K562 (cell line): Measurements from ENCODE around the gene SLC16A2. TPM values are rescaled to one million over a fixed set of nuclear protein-coding genes. Genes with fewer than 3 reads are reported as not detected.

Source experiments
- ATAC-seq: fragments of 200-7000 bp; cut with Tn5 transposase; 3 replicates; pipeline ENCODE4 v1.9.1; 2020; ENCODE audit warnings: moderate library complexity
- BruUV-seq: library from RNA; stranded (reverse); fragments of 400-500 nt; replicated peaks from 2 replicates; lab custom pipeline; 2021; lab: Mats Ljungman, UMichigan
- CTCF ChIA-PET: fragments of 300-600 bp; formaldehyde crosslinking; extraction: SDS; loops from one replicate; lab custom pipeline; 2021; ENCODE audit warnings: low intra/inter-chr PET ratio; lab: Yijun Ruan, JAX
- POLR2A ChIA-PET: fragments of 300-600, 350-650 bp; sonication (Branson Sonifier 250); formaldehyde crosslinking; extraction: SDS; loops from one replicate; lab custom pipeline; 2021; ENCODE audit warnings: antibody characterized with exemption, inconsistent platforms; lab: Yijun Ruan, JAX
- DNase-seq, 4 experiments: peaks; one replicate each; pipeline versions ENCODE4 v3.0.0 to v3.0.0-alpha.2; 2011 to 2018; ENCODE audit warnings: low spot score in 3 of 4, mixed read lengths in 3 of 4; ENCODE audit errors: extremely low read depth in 1 of 4
- FAIRE-seq: peaks from 2 replicates; lab custom pipeline; 2011; peaks lifted over from hg19 to GRCh38; lab: Jason Lieb, UNC
- H2AFZ ChIP-seq: 2 replicates; pipeline ENCODE4 v1.6.0; 2011; ENCODE audit warnings: low read depth, low read length, control low read depth, inconsistent platforms
- H3K27ac ChIP-seq: fragments of 200-600 bp; 3 replicates; pipeline ENCODE4 v1.8.0; 2011; ENCODE audit warnings: low read depth, mild to moderate bottlenecking, control low read depth, inconsistent platforms, low read length, moderate library complexity, mixed read lengths; ENCODE audit errors: extremely low read depth
- H3K27me3 ChIP-seq, 2 experiments: fragments of 300-600 bp in 1 of 2; 2 replicates in 1 of 2; 3 replicates in 1 of 2; pipeline versions ENCODE4 v1.6.0 to v1.8.0; 2011; ENCODE audit warnings: inconsistent platforms in 2 of 2, low read length in 2 of 2, mild to moderate bottlenecking in 1 of 2, mixed read lengths in 1 of 2, moderate library complexity in 1 of 2; ENCODE audit not compliant: control insufficient read depth in 2 of 2, insufficient read depth in 2 of 2
- H3K36me3 ChIP-seq: fragments of 300-600 bp; 3 replicates; pipeline ENCODE4 v1.8.0; 2011; ENCODE audit warnings: mild to moderate bottlenecking, low read length, inconsistent platforms; ENCODE audit not compliant: control insufficient read depth, insufficient read depth
- H3K4me1 ChIP-seq, 2 experiments: fragments of 200-600 bp in 1 of 2; replicated peaks in 1 of 2; 2 replicates in 1 of 2; 3 replicates in 1 of 2; pipeline versions ENCODE4 v1.5.1 to v1.8.0; 2011; ENCODE audit warnings: inconsistent platforms in 2 of 2, low read length in 2 of 2, mild to moderate bottlenecking in 1 of 2, mixed read lengths in 1 of 2, moderate library complexity in 1 of 2; ENCODE audit not compliant: control insufficient read depth in 2 of 2, insufficient read depth in 2 of 2
- H3K4me2 ChIP-seq: 2 replicates; pipeline ENCODE4 v1.6.1; 2011; ENCODE audit warnings: low read length, control low read depth, inconsistent platforms, mixed read lengths; ENCODE audit not compliant: insufficient read depth
- H3K4me3 ChIP-seq: fragments of 200-600 bp; sonication (generic), shearing (Covaris generic); 2 replicates; pipeline ENCODE4 v1.5.1; 2016; ENCODE audit warnings: control low read depth, inconsistent platforms
- H3K79me2 ChIP-seq: fragments of 200-600 bp; 3 replicates; pipeline ENCODE4 v1.8.0; 2011; ENCODE audit warnings: low read length, inconsistent platforms; ENCODE audit not compliant: control insufficient read depth, insufficient read depth
- H3K9ac ChIP-seq, 2 experiments: 2 replicates each; pipeline versions ENCODE4 v1.6.0 to v1.6.1; 2011; ENCODE audit warnings: low read depth in 2 of 2, low read length in 2 of 2, control low read depth in 1 of 2, inconsistent platforms in 1 of 2, mild to moderate bottlenecking in 1 of 2, mixed read lengths in 1 of 2; ENCODE audit not compliant: insufficient read depth in 1 of 2
- H3K9me1 ChIP-seq: one replicate; pipeline ENCODE4 v1.6.0; 2011; ENCODE audit warnings: inconsistent platforms, mild to moderate bottlenecking, low read length, moderate library complexity; ENCODE audit not compliant: control insufficient read depth, insufficient read depth
- H3K9me3 ChIP-seq: replicated peaks from 2 replicates; pipeline ENCODE4 v1.5.1; 2011; ENCODE audit warnings: low read depth, low read length, inconsistent platforms; ENCODE audit not compliant: control insufficient read depth, insufficient read depth
- H4K20me1 ChIP-seq: replicated peaks from 2 replicates; pipeline ENCODE4 v1.6.1; 2011; ENCODE audit warnings: low read length, inconsistent platforms, mixed read lengths; ENCODE audit not compliant: control insufficient read depth, insufficient read depth
- ARID3B ChIP-seq: fragments of 250-450 bp; sonication (Bioruptor Pico); IDR thresholded peaks from 2 replicates; pipeline ENCODE4 v1.4.0; 2020; ENCODE audit warnings: borderline replicate concordance
- HCFC1 ChIP-seq: IDR thresholded peaks from 2 replicates; pipeline ENCODE4 v1.6.1; 2012; ENCODE audit warnings: low read depth, low read length, improper control_type of control experiment
- KAT7 ChIP-seq: sonication (generic); formaldehyde crosslinking; IDR thresholded peaks from 2 replicates; pipeline ENCODE4 v1.8.0; 2022; ENCODE audit warnings: missing genetic modification reagents, mild to moderate bottlenecking, borderline replicate concordance
- MTF1 ChIP-seq: fragments of 250-450 bp; sonication (Bioruptor Pico); IDR thresholded peaks from 2 replicates; pipeline ENCODE4 v1.9.0; 2021; ENCODE audit warnings: moderate library complexity, mild to moderate bottlenecking, inconsistent platforms, borderline replicate concordance
- MYNN ChIP-seq, 2 experiments: sonication (generic); formaldehyde crosslinking in 1 of 2; IDR thresholded peaks; 2 replicates each; pipeline versions ENCODE4 v1.5.0 to v1.6.1; 2016 to 2020; ENCODE audit warnings: antibody characterized with exemption in 1 of 2, missing genetic modification reagents in 1 of 2
- NONO ChIP-seq, 2 experiments: fragments of 200-400 bp in 1 of 2; fragments of 450-650 bp in 1 of 2; formaldehyde crosslinking in 1 of 2; IDR thresholded peaks; 2 replicates each; pipeline ENCODE4 v1.6.1; 2017; ENCODE audit warnings: low read depth in 2 of 2, mild to moderate bottlenecking in 2 of 2, moderate library complexity in 2 of 2, low read length in 1 of 2
- RHOXF2B ChIP-seq: fragments of 250-450 bp; sonication (Bioruptor Pico); conservative IDR thresholded peaks from 2 replicates; pipeline ENCODE4 v1.5.1; 2021
- SLC30A9 ChIP-seq: fragments of 250-450 bp; sonication (Bioruptor Pico); IDR thresholded peaks from 2 replicates; pipeline ENCODE4 v1.8.0; 2022; ENCODE audit warnings: mild to moderate bottlenecking, moderate library complexity
- SMAD2 ChIP-seq: fragments of 150-350 bp; IDR thresholded peaks from 2 replicates; pipeline ENCODE4 v1.6.1; 2014; ENCODE audit warnings: low read depth, mild to moderate bottlenecking, low read length
- TSHZ1 ChIP-seq: fragments of 250-450 bp; sonication (Bioruptor Pico); IDR thresholded peaks from 2 replicates; pipeline ENCODE4 v1.4.0; 2020; ENCODE audit warnings: mild to moderate bottlenecking, moderate library complexity
- ZFP91 ChIP-seq: sonication (generic); formaldehyde crosslinking; IDR thresholded peaks from 2 replicates; pipeline ENCODE4 v1.8.0; 2022; ENCODE audit warnings: mild to moderate bottlenecking, missing genetic modification reagents
- ZNF707 ChIP-seq: fragments of 250-450 bp; sonication (Bioruptor Pico); conservative IDR thresholded peaks from 2 replicates; pipeline ENCODE4 v1.8.0; 2022; ENCODE audit warnings: inconsistent platforms, mild to moderate bottlenecking, moderate library complexity
- WGBS: fragments of 100-300 bp; shearing (Covaris generic); methylation state at CpG from one replicate; pipeline ENCODE4 v1.1.6; 2016; ENCODE audit warnings: low coverage, mixed read lengths; ENCODE audit not compliant: insufficient coverage; ENCODE audit errors: missing lambda C conversion rate; 5-methylcytosine and 5-hydroxymethylcytosine counted together
- in situ Hi-C: fragments of 300-500 bp; cut with MboI; formaldehyde crosslinking; loops from 4 replicates; pipeline ENCODE4 v1.15.0; 2018; ENCODE audit warnings: inconsistent platforms, mixed read lengths
- intact Hi-C: fragments of 100-400 bp; cut with micrococcal nuclease; formaldehyde crosslinking; loops from 2 replicates; pipeline ENCODE4 v1.14.2; 2022
- polyA plus RNA-seq, 8 experiments: library from polyadenylated mRNA; depleted of rRNA in 4 of 8; stranded (reverse) in 5 of 8; unstranded in 3 of 8; fragments of >200 nt; fragmentation: Nextera tagmentation in 2 of 8; fragmentation: Illumina TruSeq in 1 of 8; extraction: Ambion mirVana in 2 of 8; extraction: Trizol in 1 of 8; gene quantifications; 2 replicates each; pipeline versions ENCODE4 v1.2.1 to v1.2.3, GENCODE V29; 2011 to 2014; ENCODE audit warnings: inconsistent platforms in 1 of 8, missing spikeins in 1 of 8
- total RNA-seq, 7 experiments: library from RNA; depleted of rRNA in 6 of 7; stranded (reverse); fragments of >200 nt in 6 of 7; fragmentation: Illumina TruSeq in 2 of 7; extraction: Trizol in 2 of 7; gene quantifications; 2 replicates each; pipeline versions ENCODE4 v1.2.1 to v1.2.3, GENCODE V29; 2011 to 2021; ENCODE audit warnings: low replicate concordance in 1 of 7

SLC16A2 gene
- total and polyA plus RNA-seq, 9 of the 15 experiments (the other 6 are each of a cell fraction or from before 2014, with no cell fraction given) = 0.07 TPM; not detected in 8

- TF ChIP-seq TSHZ1 (CRISPR knock-in tag) = no peak
- no peak for TF ChIP-seq RHOXF2B (CRISPR knock-in tag)
Observed at GRCh38 chrX:74437530-74437929, 16.2 kb downstream of the SLC16A2 start (continued).

- no peaks in the 10 kb centered on the region for H3K36me3 ChIP-seq
- ChIA-PET CTCF (no interaction called here), POLR2A (no interaction called here)
- H3K9ac ChIP-seq = no peak overlapping the region
- no TSS peak for BruUV-seq
- DNase-seq = no peak
- peaks cover 0 to 15% of the 10 kb centered on the region in 2 experiments; a peak in 1 of 5 replicates for H3K27me3 ChIP-seq
- no peaks in the 10 kb centered on the region; the same call in 1 of the 2 replicates for H4K20me1 ChIP-seq
- no peaks in the 10 kb centered on the region for H3K9me3 ChIP-seq
- no peak overlapping the region for H3K4me3 ChIP-seq
- H3K4me2 ChIP-seq = no peak overlapping the region
- no peak overlapping the region for H2AFZ ChIP-seq
- intact Hi-C loops = no loop called here
- H3K4me1 ChIP-seq = no peaks in the 10 kb centered on the region
- H3K27ac ChIP-seq = no peak overlapping the region
- 4% methylated on average over 3 of the region's 3 CpGs for WGBS
- ATAC-seq = no peak
- no peaks in the 10 kb centered on the region for H3K9me1 ChIP-seq
- in situ Hi-C loops = no loop called here
- no peak for FAIRE-seq
- H3K79me2 ChIP-seq = no peaks in the 10 kb centered on the region
- no peak for TF ChIP-seq MYNN (IDR thresholded peaks at IDR 0.05)
- no peak for TF ChIP-seq MYNN (CRISPR knock-in tag; IDR thresholded peaks at IDR 0.05)
- no peak for TF ChIP-seq ZNF707 (CRISPR knock-in tag)
- no peak for TF ChIP-seq SLC30A9
- TF ChIP-seq ZFP91 (CRISPR knock-in tag) = no peak
- TF ChIP-seq KAT7 = no peak
- TF ChIP-seq SMAD2 = no peak
- no peak for TF ChIP-seq HCFC1
- TF ChIP-seq NONO (IDR thresholded peaks at IDR 0.05; ENCODE audit: low read depth in 2 of 2, low read length in 1 of 2) = no peak
- no peak for TF ChIP-seq ARID3B (CRISPR knock-in tag)
- no peak for TF ChIP-seq MTF1 (CRISPR knock-in tag)
Observed at GRCh38 chrX:74438764-74439163, 17.5 kb downstream of the SLC16A2 start.
